GM12878 (cell line): ENCODE results near the gene ANAPC15. TPM values are rescaled to one million over a fixed set of nuclear protein-coding genes. Genes with fewer than 3 reads are reported as not detected.

ENCODE experiments used
- ATAC-seq: fragments of 200-7000 bp; cut with Tn5 transposase; 3 replicates; pipeline ENCODE4 v1.9.1; 2020; ENCODE audit warnings: mild to moderate bottlenecking, moderate library complexity
- BruUV-seq: library from RNA; stranded (reverse); fragments of 400-500 nt; replicated peaks from 2 replicates; lab custom pipeline; 2021; lab: Mats Ljungman, UMichigan
- CTCF ChIA-PET: fragments of 300-600 bp; sonication (Branson Sonifier 250); formaldehyde crosslinking; extraction: SDS; loops from one replicate; lab custom pipeline; 2021; ENCODE audit warnings: inconsistent platforms; lab: Yijun Ruan, JAX
- POLR2A ChIA-PET: fragments of 350-600 bp; formaldehyde crosslinking; extraction: SDS; loops from one replicate; lab custom pipeline; 2021; ENCODE audit warnings: inconsistent platforms; lab: Charles Lee
- RAD21 ChIA-PET: fragments of 300-600 bp; sonication (Branson Sonifier 250); formaldehyde crosslinking; loops from one replicate; lab custom pipeline; 2023; ENCODE audit warnings: antibody characterized with exemption; ENCODE audit not compliant: unreplicated experiment; lab: Charles Lee
- SMC1A ChIA-PET: fragments of 300-600 bp; sonication (Branson Sonifier 250); formaldehyde crosslinking; loops from one replicate; lab custom pipeline; 2023; ENCODE audit not compliant: unreplicated experiment, uncharacterized antibody; lab: Charles Lee
- DNase-seq: peaks from one replicate; pipeline ENCODE4 v3.0.0-alpha.2; 2011; ENCODE audit warnings: low read depth, low spot score
- FAIRE-seq: peaks from 3 replicates; lab custom pipeline; 2011; peaks lifted over from hg19 to GRCh38; lab: Jason Lieb, UNC
- H2AFZ ChIP-seq: 2 replicates; pipeline ENCODE4 v1.6.0; 2011; ENCODE audit warnings: low read depth, low read length, control low read depth; ENCODE audit not compliant: control insufficient read depth
- H3K27ac ChIP-seq: 2 replicates; pipeline ENCODE4 v1.5.1; 2011; ENCODE audit warnings: control low read depth; ENCODE audit not compliant: control insufficient read depth, insufficient read depth
- H3K27me3 ChIP-seq, 2 experiments: replicated peaks in 1 of 2; 2 replicates each; pipeline versions ENCODE4 v1.6.0 to v1.6.1; 2011; ENCODE audit warnings: low read length in 1 of 2; ENCODE audit not compliant: control insufficient read depth in 2 of 2, insufficient read depth in 2 of 2
- H3K36me3 ChIP-seq, 2 experiments: 2 replicates each; pipeline ENCODE4 v1.5.1; 2011; ENCODE audit warnings: low read length in 1 of 2; ENCODE audit not compliant: control insufficient read depth in 2 of 2, insufficient read depth in 2 of 2
- H3K4me1 ChIP-seq: 2 replicates; pipeline ENCODE4 v1.6.1; 2011; ENCODE audit warnings: mild to moderate bottlenecking, low read length, moderate library complexity, mixed read lengths; ENCODE audit not compliant: control insufficient read depth, insufficient read depth
- H3K4me2 ChIP-seq: 2 replicates; pipeline ENCODE4 v1.6.0; 2011; ENCODE audit warnings: control low read depth; ENCODE audit not compliant: control insufficient read depth, insufficient read depth
- H3K4me3 ChIP-seq: fragments of 200-600 bp; sonication (generic); 2 replicates; pipeline ENCODE4 v1.5.1; 2016
- H3K79me2 ChIP-seq: 2 replicates; pipeline ENCODE4 v1.6.0; 2011; ENCODE audit warnings: low read length; ENCODE audit not compliant: control insufficient read depth, insufficient read depth
- H3K9ac ChIP-seq: 2 replicates; pipeline ENCODE4 v1.8.0; 2011; ENCODE audit warnings: low read length, control low read depth, mixed read lengths; ENCODE audit not compliant: control insufficient read depth, insufficient read depth
- H3K9me3 ChIP-seq: replicated peaks from 3 replicates; pipeline ENCODE4 v1.5.1; 2011; ENCODE audit warnings: mild to moderate bottlenecking, low read length; ENCODE audit not compliant: control insufficient read depth, insufficient read depth
- H4K20me1 ChIP-seq: 2 replicates; pipeline ENCODE4 v1.6.0; 2011; ENCODE audit not compliant: control insufficient read depth, insufficient read depth
- CHD4 ChIP-seq: fragments of 200-600 bp; sonication (generic); IDR thresholded peaks from 2 replicates; pipeline ENCODE4 v1.6.1; 2016; ENCODE audit warnings: mild to moderate bottlenecking
- NBN ChIP-seq: fragments of 450-650 bp; IDR thresholded peaks from 2 replicates; pipeline ENCODE4 v1.6.1; 2016
- SMAD1 ChIP-seq: fragments of 450-650 bp; IDR thresholded peaks from 2 replicates; pipeline ENCODE4 v1.6.1; 2018; ENCODE audit warnings: mild to moderate bottlenecking, low read depth; ENCODE audit not compliant: partially characterized antibody
- WGBS: methylation state at CpG from one replicate; pipeline ENCODE4 v1.1.6; 2016; ENCODE audit warnings: low lambda C conversion rate; ENCODE audit not compliant: insufficient replicate concordance, insufficient coverage; ENCODE audit errors: missing lambda C conversion rate; 5-methylcytosine and 5-hydroxymethylcytosine counted together
- in situ Hi-C: fragments of 300-500 bp; cut with MboI; formaldehyde crosslinking; loops from 9 replicates; pipeline ENCODE4 v1.14.3; 2018; ENCODE audit warnings: mixed read lengths
- intact Hi-C: fragments of 100-400 bp; cut with micrococcal nuclease; formaldehyde crosslinking; loops from one replicate; pipeline ENCODE4 v1.14.2; 2022; ENCODE audit not compliant: unreplicated experiment
- polyA plus RNA-seq, 11 experiments: library from polyadenylated mRNA; depleted of rRNA in 4 of 11; unstranded in 6 of 11; stranded (reverse) in 5 of 11; fragments of >200 nt; fragmentation: Nextera tagmentation in 4 of 11; fragmentation: Illumina TruSeq in 1 of 11; extraction: Ambion mirVana in 4 of 11; extraction: Trizol in 1 of 11; gene quantifications; 1 replicate in 1 of 11; 2 replicates in 10 of 11; pipeline versions ENCODE4 v1.2.1 to v1.2.3, GENCODE V29; 2011 to 2016; ENCODE audit warnings: inconsistent platforms in 2 of 11, missing spikeins in 2 of 11, low read depth in 1 of 11
- total RNA-seq, 4 experiments: library from RNA; depleted of rRNA in 3 of 4; stranded (reverse); fragments of >200 nt in 3 of 4; fragmentation: Illumina TruSeq in 1 of 4; extraction: Trizol in 1 of 4; gene quantifications; 2 replicates each; pipeline versions ENCODE4 v1.2.1 to v1.2.3, GENCODE V29; 2013 to 2021
- TF ChIP-seq, protein P1 (sequence below): fragments of 450-650 bp; IDR thresholded peaks from 2 replicates; pipeline ENCODE4 v1.6.1; 2016; ENCODE audit warnings: mild to moderate bottlenecking

ANAPC15 gene
- total and polyA plus RNA-seq, 10 of the 15 experiments (the other 5 are each of a cell fraction or from before 2014, with no cell fraction given) = 83.4 to 372 (median 103) TPM

DNA sequence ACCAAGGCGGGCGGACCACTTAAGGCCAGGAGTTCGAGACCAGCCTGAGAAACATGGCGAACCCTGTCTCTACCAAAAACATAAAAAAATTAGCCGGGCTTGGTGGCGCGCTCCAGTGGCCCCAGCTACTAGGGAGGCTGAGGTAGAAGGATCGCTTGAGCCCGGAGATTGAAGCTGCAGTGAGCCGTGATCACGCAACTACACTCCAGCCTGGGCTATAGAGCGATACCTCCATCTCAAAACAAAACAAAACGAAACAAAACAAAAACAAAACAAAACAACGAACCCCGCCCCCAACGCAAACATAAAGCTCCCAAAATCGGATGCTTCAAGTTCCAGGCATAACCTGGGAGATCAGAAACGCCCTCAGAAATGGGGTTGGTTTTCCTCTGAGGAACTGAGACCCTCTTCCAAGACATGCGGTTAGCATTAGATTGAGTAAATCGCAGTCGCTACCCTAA, 31.3 kb downstream of the ANAPC15 start:
- H3K36me3 ChIP-seq = no peaks in the 10 kb centered on the region
- no peak for FAIRE-seq
- H3K9ac ChIP-seq = peak overlapping the region; percentile 65
- peak overlapping the region; percentile 68 for H3K27ac ChIP-seq
- DNase-seq = no peak
- H4K20me1 ChIP-seq = no peaks in the 10 kb centered on the region
- TSS peak; percentile 55 for BruUV-seq
- ChIA-PET RAD21 (interaction anchor here (0.6 to 2.4 kb wide), 6 partner anchors 10 to 350 kb away, joined by 3 to 16 read pairs (median 5); no protein-coding TSS in a partner anchor), CTCF (interaction anchor here (0.9 to 2.4 kb wide), 10 partner anchors 9 to 353 kb away, joined by 3 to 49 read pairs (median 4); partner anchors contain the start of gene CLPB), POLR2A (interaction anchor here (0.8 to 1.9 kb wide), 10 partner anchors 10 to 153 kb away, joined by 3 to 13 read pairs (median 5); partner anchors contain the start of genes ANAPC15 and XNDC1N), SMC1A (interaction anchor here (0.9 to 3.5 kb wide), 12 partner anchors 10 to 103 kb away, joined by 3 to 30 read pairs (median 4); no protein-coding TSS in a partner anchor)
- ATAC-seq = no peak
- peak overlapping the region; percentile 67 for H3K4me3 ChIP-seq
- no peaks in the 10 kb centered on the region for H3K27me3 ChIP-seq
- H2AFZ ChIP-seq = peak overlapping the region; percentile 93
- H3K4me2 ChIP-seq = peak overlapping the region; percentile 89
- 78% methylated on average over 21 of the region's 21 CpGs for WGBS
- peaks cover 37% of the 10 kb centered on the region for H3K79me2 ChIP-seq
- H3K4me1 ChIP-seq = peaks cover 16% of the 10 kb centered on the region
- H3K9me3 ChIP-seq = no peaks in the 10 kb centered on the region
- in situ Hi-C loops = no loop called here
- intact Hi-C loops = loop anchor here (2.0 kb wide), 1 partner anchor 40 kb away; no protein-coding TSS in a partner anchor
- TF ChIP-seq CHD4 (no peak), SMAD1 (no peak), NBN (no peak)
- TF ChIP-seq, protein P1, sequence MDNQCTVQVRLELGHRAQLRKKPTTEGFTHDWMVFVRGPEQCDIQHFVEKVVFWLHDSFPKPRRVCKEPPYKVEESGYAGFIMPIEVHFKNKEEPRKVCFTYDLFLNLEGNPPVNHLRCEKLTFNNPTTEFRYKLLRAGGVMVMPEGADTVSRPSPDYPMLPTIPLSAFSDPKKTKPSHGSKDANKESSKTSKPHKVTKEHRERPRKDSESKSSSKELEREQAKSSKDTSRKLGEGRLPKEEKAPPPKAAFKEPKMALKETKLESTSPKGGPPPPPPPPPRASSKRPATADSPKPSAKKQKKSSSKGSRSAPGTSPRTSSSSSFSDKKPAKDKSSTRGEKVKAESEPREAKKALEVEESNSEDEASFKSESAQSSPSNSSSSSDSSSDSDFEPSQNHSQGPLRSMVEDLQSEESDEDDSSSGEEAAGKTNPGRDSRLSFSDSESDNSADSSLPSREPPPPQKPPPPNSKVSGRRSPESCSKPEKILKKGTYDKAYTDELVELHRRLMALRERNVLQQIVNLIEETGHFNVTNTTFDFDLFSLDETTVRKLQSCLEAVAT = peak; percentile 63; the same call in 1 of the 2 replicates
